NCI-H446 (cell line): Measurements from ENCODE around the gene ERV3-1.
"Not testable (repeated sequence)": the region's sequence is repeated elsewhere in the genome, so short reads cannot be mapped to it uniquely, and the experiment has no call there.

ENCODE experiments used
- DNase-seq, 2 experiments: peaks; one replicate each; lab custom pipeline; 2025; lab: John Stamatoyannopoulos, UW

ERV3-1 gene

GRCh38 chr7:65001291-65001814, 5.1 kb downstream of the ERV3-1 start:
- no peak for DNase-seq

DNA sequence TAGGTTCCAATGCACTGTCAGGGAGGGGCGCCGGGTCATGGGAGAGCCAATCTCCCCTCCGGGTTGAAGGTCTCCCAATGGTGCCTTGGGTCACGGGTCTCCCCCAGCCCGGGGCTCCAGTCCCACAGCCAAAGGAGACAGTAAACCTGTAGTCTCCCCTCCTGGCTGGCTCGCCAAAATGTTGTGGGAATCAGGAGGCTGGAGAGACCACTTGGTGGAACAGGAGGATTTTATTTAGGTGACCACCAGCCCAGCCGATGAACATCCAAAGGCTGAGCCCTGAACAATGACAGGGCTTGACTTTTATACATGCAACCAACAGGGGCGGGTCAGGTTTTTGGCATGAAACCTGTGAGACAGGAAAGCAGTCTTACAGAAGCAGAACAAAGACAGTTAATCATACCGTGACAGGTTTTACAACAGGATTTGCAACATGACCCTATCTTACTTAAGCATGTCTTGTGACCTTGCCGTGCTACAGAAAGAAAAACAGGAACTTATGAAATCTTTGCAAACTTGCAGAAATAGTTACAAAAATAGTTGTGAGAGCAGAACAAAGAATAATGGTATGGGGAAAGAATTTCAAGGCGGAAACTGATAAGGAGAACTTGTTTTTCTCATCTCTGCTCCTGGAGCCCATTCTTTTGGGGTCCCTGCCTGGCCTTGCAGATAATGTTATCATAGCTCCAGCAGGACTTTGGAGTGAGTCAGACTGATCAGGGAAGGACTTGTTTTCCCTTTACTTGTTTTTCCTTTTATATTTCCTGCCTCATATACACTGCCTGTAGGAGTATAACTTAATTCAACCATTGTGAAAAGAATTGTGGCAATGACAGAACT, 7.1 kb downstream of the ERV3-1 start:
- no peak for DNase-seq

- no peak for DNase-seq
These were observed 7.7 kb downstream of the ERV3-1 start for GRCh38 chr7:64998865-64999164.

DNA sequence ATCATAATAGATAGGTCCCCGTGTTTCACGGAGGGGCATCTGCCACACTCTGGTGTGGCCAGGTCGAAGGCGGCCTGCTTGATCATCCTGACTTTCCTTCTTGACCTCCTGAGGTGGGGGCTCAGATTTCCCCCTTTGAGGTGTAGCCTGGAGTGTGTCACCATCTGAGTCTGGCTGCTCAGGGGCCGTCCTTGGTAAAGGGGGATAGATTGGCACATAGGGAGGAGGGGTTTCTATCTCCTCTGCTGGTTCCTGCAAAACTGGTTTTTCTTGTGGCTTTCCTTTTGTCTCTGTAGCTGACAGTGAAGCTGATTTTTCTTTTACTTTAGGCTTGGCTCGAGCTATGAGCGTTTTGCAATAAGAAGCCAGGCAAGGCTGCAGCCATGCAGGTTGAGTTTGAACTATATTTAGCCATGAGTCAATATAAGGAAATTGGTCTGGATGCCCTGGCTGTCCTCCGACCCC, 8.5 kb downstream of the ERV3-1 start:
- no peak for DNase-seq

DNA sequence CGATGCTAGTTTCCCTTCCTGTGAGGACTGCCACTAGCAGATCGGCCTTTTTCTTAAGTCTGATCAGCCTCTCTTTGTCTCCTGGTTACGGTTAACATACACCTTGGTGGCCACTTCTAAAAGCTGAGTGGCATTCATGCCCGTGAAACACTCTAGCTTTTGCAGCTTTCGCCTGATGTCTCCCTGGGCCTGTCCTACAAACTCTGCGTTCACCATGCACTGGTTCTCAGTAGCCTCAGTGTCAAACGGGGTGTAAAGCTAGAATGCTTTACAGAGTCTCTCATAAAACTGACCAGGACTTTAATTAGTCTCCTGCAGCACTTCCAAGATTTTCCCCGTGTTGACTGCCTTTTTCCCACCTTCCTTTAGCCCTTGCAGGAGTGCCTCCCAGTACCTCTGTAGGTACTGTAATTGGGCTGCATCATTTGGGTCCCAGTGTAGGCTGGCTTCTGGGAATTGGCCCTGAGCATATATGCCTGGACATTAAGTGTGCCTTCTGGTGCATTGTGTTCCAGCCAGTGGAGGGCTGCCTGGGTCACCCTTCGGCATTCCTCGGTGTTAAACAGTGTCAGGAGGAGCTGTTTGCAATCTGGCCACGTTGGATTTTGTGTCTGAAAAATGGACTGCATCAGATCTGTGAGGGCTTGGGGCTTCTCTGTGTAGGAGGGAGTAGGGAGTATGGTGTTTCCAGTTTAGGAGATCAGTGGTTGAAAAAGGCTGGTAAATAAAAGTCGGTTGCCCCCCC, 9.2 kb downstream of the ERV3-1 start:
- no peak for DNase-seq

GRCh38 chr7:64996305-64996704, 10.2 kb downstream of the ERV3-1 start:
- DNase-seq: no peak

- DNase-seq: no peak
These were observed 12.6 kb downstream of the ERV3-1 start for GRCh38 chr7:64993901-64994300.

DNA sequence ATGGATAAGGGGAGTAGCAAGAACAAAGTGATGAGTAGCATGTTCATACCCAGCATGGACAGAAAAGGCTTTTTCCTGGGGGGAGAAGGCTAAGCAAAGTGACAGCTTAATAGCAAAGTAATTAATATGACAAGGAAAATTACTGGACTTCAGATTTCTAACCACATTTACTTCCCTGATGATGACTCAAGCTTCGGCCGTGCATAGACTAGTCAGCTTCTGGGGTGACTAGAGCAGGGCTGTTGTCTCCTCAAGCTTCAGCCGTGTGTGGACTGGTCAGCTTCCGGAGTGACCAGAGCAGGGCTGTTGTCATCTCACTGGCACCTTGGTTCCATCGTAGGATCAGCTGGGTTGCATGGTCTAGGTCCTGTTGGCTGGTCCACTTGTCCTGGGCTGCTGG, 13.5 kb downstream of the ERV3-1 start:
- no peak for DNase-seq

- DNase-seq: no peak
These were observed 15.6 kb downstream of the ERV3-1 start, which contains the start of gene ZNF117 for GRCh38 chr7:64990936-64991335. ZNF117 (minus strand) TSS chr7:64991036.

GRCh38 chr7:64990216-64990615, 16.3 kb downstream of the ERV3-1 start:
- DNase-seq: no peak

- DNase-seq: no peak
These were observed 27.8 kb downstream of the ERV3-1 start for GRCh38 chr7:64978497-64979203.

DNA sequence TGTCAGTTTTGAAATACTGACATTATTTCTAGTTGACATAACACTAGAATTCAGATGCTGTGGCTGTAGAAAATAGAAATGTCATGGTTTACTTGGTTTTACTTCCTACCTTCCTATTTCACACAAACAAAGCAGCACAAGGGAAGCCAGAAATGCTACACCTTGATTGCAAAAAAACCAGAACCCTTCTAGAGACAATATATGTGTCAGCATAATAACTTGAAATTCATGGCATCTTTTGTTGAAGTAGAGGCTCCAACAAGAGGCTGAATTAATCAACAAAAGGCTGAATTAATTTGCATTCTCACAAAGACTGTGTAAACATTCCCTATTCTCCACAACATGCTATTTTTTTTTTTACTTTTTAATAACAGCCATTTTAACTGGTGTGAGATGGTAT, 40.9 kb downstream of the ERV3-1 start:
- no peak for DNase-seq

- DNase-seq: no peak
These were observed 47.3 kb downstream of the ERV3-1 start for GRCh38 chr7:64959072-64959747.

DNA sequence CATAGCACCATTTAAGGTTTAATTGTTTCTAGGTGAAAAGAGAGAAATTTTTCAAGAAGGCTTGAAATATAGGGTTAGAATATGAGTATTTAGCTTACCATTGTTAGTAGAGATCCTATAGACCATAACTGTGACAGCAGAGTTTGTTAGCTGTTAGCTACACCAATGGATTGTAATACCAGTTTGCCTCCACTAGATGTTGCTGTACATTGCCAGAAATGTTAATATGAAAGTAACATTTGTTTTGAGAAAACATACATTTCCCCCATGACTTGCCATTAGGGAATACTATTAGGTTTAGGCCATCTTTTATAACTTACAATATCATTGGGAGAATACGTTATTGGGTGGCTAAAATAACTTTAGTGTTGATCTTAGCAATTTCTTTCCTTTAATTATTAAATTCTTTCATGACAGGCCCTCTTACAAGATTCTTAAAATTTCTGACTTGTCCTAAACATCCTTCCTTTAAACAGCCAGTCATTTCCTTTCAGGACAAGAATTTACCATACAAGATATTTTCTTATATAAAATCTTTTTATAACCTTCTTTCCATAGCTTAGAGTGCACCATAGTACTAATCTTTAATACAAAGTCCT, 55.1 kb downstream of the ERV3-1 start:
- DNase-seq: peak in 1 of 2 experiments; percentile 33

GRCh38 chr7:64950673-64951072, 55.8 kb downstream of the ERV3-1 start:
- DNase-seq: not testable (repeated sequence)

- not testable (repeated sequence) for DNase-seq
These were observed 57.7 kb downstream of the ERV3-1 start for GRCh38 chr7:64948774-64949173.

DNA sequence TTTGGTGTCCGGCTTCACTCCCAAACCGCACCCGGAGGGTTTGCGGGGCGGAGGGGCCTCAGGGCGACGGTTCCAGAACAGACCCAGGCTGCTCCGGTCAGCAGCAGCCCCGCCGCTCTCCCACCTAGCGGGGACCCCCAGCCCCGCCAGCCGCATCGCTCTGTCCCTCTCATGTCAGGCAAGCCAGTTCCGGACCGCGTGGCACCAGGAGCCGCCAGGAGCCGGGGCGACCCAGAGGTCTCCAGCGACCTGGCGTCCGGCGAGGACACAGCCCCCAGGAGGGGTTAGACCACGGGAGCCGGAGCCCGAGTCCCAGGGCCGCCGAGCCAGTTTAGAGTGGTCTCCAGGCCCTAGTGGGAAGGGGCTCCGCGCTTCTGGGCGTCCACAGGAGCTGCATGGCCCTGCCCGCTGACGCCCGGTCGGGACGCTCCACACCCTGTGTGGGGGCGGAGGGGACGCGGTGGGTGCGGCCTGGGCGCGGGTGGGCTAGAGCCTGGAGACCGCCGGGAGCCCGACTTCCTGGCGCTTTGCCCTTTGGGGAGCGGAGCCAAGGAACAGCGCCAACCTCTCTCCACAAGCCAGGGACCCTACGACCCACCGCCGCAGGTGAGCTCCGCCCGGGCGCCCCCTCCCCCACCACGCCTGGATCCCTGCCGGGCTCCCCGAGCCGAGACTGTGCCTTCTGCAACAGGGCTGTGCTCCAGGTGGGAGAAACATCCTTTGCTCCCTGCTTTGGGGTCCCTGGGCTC, 59.1 kb downstream of the ERV3-1 start:
- no peak for DNase-seq

DNA sequence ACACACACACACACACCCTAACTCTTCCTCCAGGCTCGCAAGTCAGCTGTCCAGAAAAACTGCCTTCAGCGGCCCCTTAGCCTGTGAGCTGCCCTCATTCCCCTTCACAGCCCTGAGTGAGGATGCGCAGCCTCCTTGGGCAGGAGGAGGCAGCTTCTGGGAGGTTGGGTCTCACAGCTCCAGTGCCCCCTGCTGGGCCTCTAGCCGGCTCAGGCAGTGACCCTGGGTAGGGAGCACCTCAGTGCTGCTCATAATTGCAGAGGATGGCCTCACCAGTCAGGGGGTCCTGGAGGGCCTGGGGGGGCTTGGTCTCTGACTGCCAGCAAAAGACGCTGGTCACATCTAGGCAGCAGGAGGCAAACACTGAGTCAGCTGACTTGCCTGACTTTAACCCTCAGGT, 59.7 kb downstream of the ERV3-1 start:
- no peak for DNase-seq

DNA sequence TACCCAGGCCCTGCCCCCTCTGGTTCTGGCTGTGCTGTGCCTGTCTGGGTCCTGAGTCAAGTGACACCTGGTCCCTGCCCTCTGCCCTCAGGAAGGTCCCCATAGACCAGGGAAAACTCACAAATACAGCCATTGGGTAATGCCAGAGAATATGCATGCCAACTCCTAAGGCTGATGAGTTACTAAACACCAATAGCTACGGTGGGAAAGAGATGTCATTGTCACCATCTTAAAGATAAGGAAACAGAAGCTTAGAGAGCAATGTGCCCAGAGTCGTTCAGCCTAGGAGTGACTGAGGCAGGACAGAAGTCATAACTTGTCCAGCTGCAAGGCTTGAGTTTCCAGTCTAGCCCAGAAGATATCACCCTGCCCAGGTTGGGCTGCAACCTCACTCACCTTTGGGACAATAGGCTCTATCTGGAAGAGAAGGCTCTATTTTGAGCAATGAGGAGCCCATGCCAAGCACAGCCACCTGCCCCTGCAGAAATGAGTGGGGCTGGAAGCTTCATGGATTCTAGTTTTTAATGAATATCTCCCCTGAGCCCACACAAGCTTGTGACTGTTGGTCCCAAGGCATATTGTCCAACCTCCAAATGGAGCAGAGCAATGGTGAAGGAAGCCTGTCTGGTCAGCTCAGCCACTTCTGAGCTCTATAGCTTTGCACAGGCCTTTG, 60.8 kb downstream of the ERV3-1 start:
- peak in 1 of 2 experiments; percentile 5 for DNase-seq
